OCI-LY7 (cell line): ENCODE measurements around the gene ACTL9. TPM values are rescaled to one million over a fixed set of nuclear protein-coding genes. Genes with fewer than 3 reads are reported as not detected.

ENCODE experiments used
- BruUV-seq: library from RNA; stranded (reverse); fragments of 400-500 nt; replicated peaks from 2 replicates; lab custom pipeline; 2021; lab: Mats Ljungman, UMichigan
- CTCF ChIA-PET: fragments of 300-600 bp; sonication (Branson Sonifier 250); formaldehyde crosslinking; loops from one replicate; lab custom pipeline; 2022; ENCODE audit warnings: antibody characterized with exemption; ENCODE audit not compliant: unreplicated experiment; lab: Charles Lee
- POLR2A ChIA-PET: fragments of 300-600 bp; sonication (Branson Sonifier 250); formaldehyde crosslinking; loops from one replicate; lab custom pipeline; 2022; ENCODE audit warnings: antibody characterized with exemption; lab: Charles Lee
- DNase-seq: peaks from one replicate; pipeline ENCODE4 v3.0.0-alpha.2; 2015; ENCODE audit warnings: low spot score
- H2AFZ ChIP-seq: fragments of 200-600 bp; sonication (generic), shearing (Covaris generic); 2 replicates; pipeline ENCODE4 v1.6.1; 2014; ENCODE audit warnings: mild to moderate bottlenecking, antibody characterized with exemption, low read length, moderate library complexity
- H3K27ac ChIP-seq: fragments of 200-600 bp; sonication (generic); 2 replicates; pipeline ENCODE4 v1.5.1; 2014; ENCODE audit warnings: mixed run types, low read depth, mild to moderate bottlenecking, moderate library complexity, low read length, inconsistent platforms; ENCODE audit not compliant: poor library complexity, severe bottlenecking
- H3K36me3 ChIP-seq: fragments of 200-600 bp; sonication (generic); 2 replicates; pipeline ENCODE4 v1.6.1; 2014; ENCODE audit warnings: mild to moderate bottlenecking, antibody characterized with exemption, low read length, moderate library complexity, mixed read lengths; ENCODE audit not compliant: insufficient read depth
- H3K4me1 ChIP-seq: fragments of 200-600 bp; sonication (generic); 2 replicates; pipeline ENCODE4 v1.5.1; 2014; ENCODE audit warnings: mild to moderate bottlenecking, low read length; ENCODE audit not compliant: insufficient read depth, poor library complexity, severe bottlenecking
- H3K4me2 ChIP-seq: fragments of 200-600 bp; sonication (generic); 2 replicates; pipeline ENCODE4 v1.6.1; 2014; ENCODE audit warnings: mild to moderate bottlenecking, low read length
- H3K4me3 ChIP-seq: fragments of 200-600 bp; sonication (generic); 2 replicates; pipeline ENCODE4 v1.5.1; 2014; ENCODE audit warnings: mild to moderate bottlenecking, low read depth, low read length; ENCODE audit not compliant: poor library complexity, severe bottlenecking
- H3K79me2 ChIP-seq: fragments of 200-600 bp; sonication (generic); 2 replicates; pipeline ENCODE4 v1.6.1; 2016; ENCODE audit warnings: low read depth, mild to moderate bottlenecking, low read length, moderate library complexity, mixed read lengths; ENCODE audit not compliant: insufficient read depth
- H3K9me2 ChIP-seq: fragments of 200-600 bp; sonication (generic); 2 replicates; pipeline ENCODE4 v1.6.1; 2016; ENCODE audit warnings: mild to moderate bottlenecking, low read length, mixed read lengths; ENCODE audit not compliant: insufficient read depth
- H3K9me3 ChIP-seq: fragments of 200-600 bp; sonication (generic); 2 replicates; pipeline ENCODE4 v1.6.1; 2014; ENCODE audit warnings: mild to moderate bottlenecking, mixed run types, low read length, mixed read lengths
- H4K20me1 ChIP-seq: fragments of 200-600 bp; sonication (generic); 2 replicates; pipeline ENCODE4 v1.6.1; 2014; ENCODE audit warnings: mild to moderate bottlenecking, antibody characterized with exemption, low read length, moderate library complexity, mixed read lengths; ENCODE audit not compliant: insufficient read depth
- CTCF ChIP-seq: fragments of 200-600 bp; sonication (generic); conservative IDR thresholded peaks from 2 replicates; pipeline ENCODE4 v1.5.1; 2014; ENCODE audit warnings: mild to moderate bottlenecking, antibody characterized with exemption, low read length, moderate library complexity, mixed read lengths
- EZH2phosphoT487 ChIP-seq: fragments of 200-600 bp; sonication (generic); IDR thresholded peaks from 2 replicates; pipeline ENCODE4 v1.6.1; 2018; ENCODE audit warnings: low read depth, borderline replicate concordance, mild to moderate bottlenecking, mixed run types, antibody characterized with exemption, low read length, moderate library complexity, mixed read lengths
- intact Hi-C: fragments of 100-400 bp; cut with micrococcal nuclease; formaldehyde crosslinking; loops from one replicate; pipeline ENCODE4 v1.10.0; 2022; ENCODE audit not compliant: unreplicated experiment
- total RNA-seq, 2 experiments: library from RNA; depleted of rRNA in 1 of 2; stranded (reverse); fragments of >200 nt in 1 of 2; shearing (Covaris generic) in 1 of 2; gene quantifications; 2 replicates each; pipeline ENCODE4 v1.2.3, GENCODE V29; 2014 to 2022

Gene ACTL9
- total RNA-seq, 2 experiments from 2014 or later = not detected

- no peaks in the 10 kb centered on the region for H4K20me1 ChIP-seq
- no peaks in the 10 kb centered on the region for H3K9me3 ChIP-seq
- H3K4me2 ChIP-seq = no peak overlapping the region
- no peak for TF ChIP-seq EZH2phosphoT487
- no peak for TF ChIP-seq CTCF
- H3K79me2 ChIP-seq = no peaks in the 10 kb centered on the region
- no TSS peak for BruUV-seq
- no peaks in the 10 kb centered on the region for H3K36me3 ChIP-seq
- no peak overlapping the region for H2AFZ ChIP-seq
- intact Hi-C loops = loop anchor here (5.0 kb wide), 1 partner anchor 417 kb away; no protein-coding TSS in a partner anchor
- ChIA-PET POLR2A (interaction anchor here (0.5 kb wide), 1 partner anchor 1110 kb away, joined by 4 read pairs; no protein-coding TSS in a partner anchor), CTCF (no interaction called here)
- no peaks in the 10 kb centered on the region for H3K9me2 ChIP-seq
- H3K4me1 ChIP-seq = peaks cover 16% of the 10 kb centered on the region
- H3K4me3 ChIP-seq = no peak overlapping the region
- no peak for DNase-seq
- H3K27ac ChIP-seq = no peak overlapping the region
Observed at GRCh38 chr19:8659905-8660304, 38.7 kb downstream of the ACTL9 start.

GRCh38 chr19:8657869-8658268 is 40.7 kb downstream of the ACTL9 start:
- H3K9me3 ChIP-seq = no peaks in the 10 kb centered on the region
- intact Hi-C loops = loop anchor here (5.0 kb wide), 1 partner anchor 419 kb away; no protein-coding TSS in a partner anchor
- H3K4me3 ChIP-seq = no peak overlapping the region
- H3K9me2 ChIP-seq = no peaks in the 10 kb centered on the region
- peaks cover 7% of the 10 kb centered on the region for H3K4me1 ChIP-seq
- H3K36me3 ChIP-seq = no peaks in the 10 kb centered on the region
- BruUV-seq = no TSS peak
- no peak overlapping the region for H3K4me2 ChIP-seq
- DNase-seq = no peak
- H4K20me1 ChIP-seq = no peaks in the 10 kb centered on the region
- ChIA-PET CTCF (no interaction called here), POLR2A (no interaction called here)
- H3K27ac ChIP-seq = no peak overlapping the region
- H2AFZ ChIP-seq = no peak overlapping the region
- TF ChIP-seq CTCF (no peak), EZH2phosphoT487 (no peak)
- H3K79me2 ChIP-seq = no peaks in the 10 kb centered on the region

GRCh38 chr19:8655340-8655709 is 43.3 kb downstream of the ACTL9 start:
- Histone ChIP-seq H4K20me1 (no peaks in the 10 kb centered on the region), H3K79me2 (no peaks in the 10 kb centered on the region), H3K4me3 (no peak overlapping the region), H3K9me2 (no peaks in the 10 kb centered on the region), H3K4me1 (peaks cover 7% of the 10 kb centered on the region), H3K36me3 (no peaks in the 10 kb centered on the region), H3K9me3 (no peaks in the 10 kb centered on the region), H3K4me2 (peak overlapping the region; percentile 43; the same call in 1 of the 2 replicates), H2AFZ (peak overlapping the region; percentile 52; the same call in 1 of the 2 replicates), H3K27ac (no peak overlapping the region)
- TF ChIP-seq CTCF = no peak
- TF ChIP-seq EZH2phosphoT487 = no peak
- peak; percentile 43 for DNase-seq
- intact Hi-C loops = loop anchor here (5.0 kb wide), 1 partner anchor 422 kb away; no protein-coding TSS in a partner anchor
- ChIA-PET POLR2A (no interaction called here), CTCF (no interaction called here)
- BruUV-seq = no TSS peak
